IgD-negative memory B cell (primary cell): ENCODE measurements around the gene NTN3. TPM values are rescaled to one million over a fixed set of nuclear protein-coding genes. Genes with fewer than 3 reads are reported as not detected.
"Not testable (repeated sequence)": the region's sequence is repeated elsewhere in the genome, so short reads cannot be mapped to it uniquely, and the experiment has no call there.

Experiments
- H3K27ac Mint-ChIP-seq, 3 donors: one replicate each; pipeline ENCODE4 v1.8.0; 2020 to 2022; ENCODE audit warnings: mild to moderate bottlenecking in 3 of 3, mixed read lengths in 3 of 3, moderate library complexity in 1 of 3
- H3K27me3 Mint-ChIP-seq: one replicate; pipeline ENCODE4 v1.8.0; 2021; ENCODE audit warnings: mixed read lengths
- H3K36me3 Mint-ChIP-seq: one replicate; pipeline ENCODE4 v1.8.0; 2020; ENCODE audit warnings: mild to moderate bottlenecking, mixed read lengths
- H3K4me1 Mint-ChIP-seq, 3 donors: one replicate each; pipeline ENCODE4 v1.8.0; 2020 to 2022; ENCODE audit warnings: mixed read lengths in 3 of 3, mild to moderate bottlenecking in 1 of 3
- H3K4me3 Mint-ChIP-seq, 4 donors: one replicate each; pipeline ENCODE4 v1.8.0; 2020 to 2022; ENCODE audit warnings: mild to moderate bottlenecking in 4 of 4, mixed read lengths in 4 of 4, moderate library complexity in 3 of 4
- H3K9me3 Mint-ChIP-seq, 3 donors: one replicate each; pipeline ENCODE4 v1.8.0; 2020 to 2021; ENCODE audit warnings: mixed read lengths in 3 of 3, mild to moderate bottlenecking in 1 of 3
- polyA plus RNA-seq: library from polyadenylated mRNA; unstranded; fragments of 300-500 nt; fragmentation: Illumina TruSeq; gene quantifications from one replicate; pipeline ENCODE4 v1.2.3, GENCODE V29; 2021

Gene NTN3
- polyA plus RNA-seq, 1 donor from 2014 or later: not detected

DNA sequence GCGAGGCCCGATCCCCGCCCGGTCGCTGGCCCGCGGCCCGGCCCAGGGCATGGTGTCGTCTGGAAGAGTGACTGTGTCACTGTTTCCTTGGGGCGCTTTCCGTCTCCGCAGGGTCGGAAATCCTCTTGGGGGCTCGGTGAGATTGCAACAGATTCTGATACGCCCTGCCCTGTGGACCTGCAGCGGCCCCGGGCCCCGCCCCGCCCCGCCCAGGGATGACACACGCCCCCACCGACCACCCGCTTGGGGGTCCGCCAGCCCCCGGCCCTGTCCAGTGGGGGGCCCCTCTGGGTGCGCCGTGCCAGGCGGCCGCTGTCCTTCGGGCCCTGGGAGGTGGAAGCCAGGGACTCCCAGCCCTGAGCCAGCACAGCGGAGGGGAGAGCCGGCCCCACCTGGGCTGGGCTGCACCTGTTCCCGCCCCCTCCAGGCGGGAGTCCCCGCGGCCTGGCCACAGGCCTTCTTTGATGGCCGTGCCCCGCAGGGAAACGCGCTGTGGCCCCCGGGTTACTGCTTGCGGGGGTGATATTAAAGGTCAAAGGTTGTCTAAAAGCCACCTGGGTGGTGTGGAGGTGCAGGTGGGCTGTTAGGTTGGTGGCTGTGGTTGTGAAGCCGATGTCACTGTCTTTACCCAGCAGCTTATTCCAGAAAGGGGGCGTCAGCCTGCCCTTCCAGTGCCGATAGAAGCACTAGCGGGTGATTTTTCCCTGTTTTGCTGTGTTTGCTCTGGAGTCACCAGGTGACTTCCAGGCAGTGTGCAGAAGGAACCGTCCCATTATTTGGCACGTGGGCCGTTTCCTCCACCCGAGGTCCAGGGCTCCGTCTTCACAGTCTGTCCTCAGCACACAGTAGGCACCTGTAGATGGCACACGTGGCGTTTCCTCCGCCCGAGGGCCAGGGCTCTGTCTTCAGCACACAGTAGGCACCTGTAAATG, 4.6 kb downstream of the NTN3 start:
- peaks cover 2 to 8% (median 6%) of the 10 kb centered on the region in 3 donors for H3K4me1 Mint-ChIP-seq
- H3K27me3 Mint-ChIP-seq: peaks cover 10% of the 10 kb centered on the region
- H3K27ac Mint-ChIP-seq: peak overlapping the region in 2 of 3 donors; percentile 75 to 80

DNA sequence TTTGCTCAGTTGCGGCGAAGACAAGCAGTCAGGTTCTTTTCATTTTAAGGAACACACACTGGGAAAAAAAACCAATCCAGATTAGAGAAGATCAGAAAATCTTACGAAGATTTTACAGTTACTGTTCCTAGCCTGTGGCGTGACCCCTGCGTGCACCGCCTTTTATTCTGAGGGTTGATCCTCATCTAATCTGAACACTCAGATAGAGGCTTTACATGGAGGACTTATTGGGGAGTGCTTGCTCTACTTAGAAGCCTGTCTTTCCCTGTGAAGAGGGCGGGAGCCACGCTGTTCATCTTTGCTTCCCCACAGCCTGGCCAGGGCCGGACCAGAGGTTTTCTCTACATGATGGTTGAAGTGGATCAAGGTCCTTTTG, 5.2 kb downstream of the NTN3 start:
- Mint-ChIP-seq H3K36me3 (no peaks in the 10 kb centered on the region), H3K4me3 (peak overlapping the region; percentile 70 to 85 (median 82))

More for the DNA sequence above, 4.6 kb downstream of the NTN3 start:
- Mint-ChIP-seq H3K4me3 (peak overlapping the region; percentile 70 to 85 (median 82)), H3K36me3 (no peaks in the 10 kb centered on the region), H3K9me3 (no peaks in the 10 kb centered on the region)

GRCh38 chr16:2476741-2477140, 5.6 kb downstream of the NTN3 start:
- H3K4me1 Mint-ChIP-seq: peaks cover 2 to 8% (median 6%) of the 10 kb centered on the region in 3 donors
- H3K36me3 Mint-ChIP-seq: no peaks in the 10 kb centered on the region
- peaks cover 10% of the 10 kb centered on the region for H3K27me3 Mint-ChIP-seq
- no peaks in the 10 kb centered on the region for H3K9me3 Mint-ChIP-seq
- H3K27ac Mint-ChIP-seq: peak overlapping the region; percentile 67 to 80 (median 75)
- peak overlapping the region in 3 of 4 donors; percentile 34 to 85 (median 84) for H3K4me3 Mint-ChIP-seq

More for the DNA sequence above, 5.2 kb downstream of the NTN3 start:
- peaks cover 10% of the 10 kb centered on the region for H3K27me3 Mint-ChIP-seq
- H3K27ac Mint-ChIP-seq: peak overlapping the region in 2 of 3 donors; percentile 75 to 80
- H3K4me1 Mint-ChIP-seq: peaks cover 2 to 8% (median 6%) of the 10 kb centered on the region in 3 donors
- no peaks in the 10 kb centered on the region for H3K9me3 Mint-ChIP-seq

GRCh38 chr16:2477327-2477726, 6.2 kb downstream of the NTN3 start:
- H3K27ac Mint-ChIP-seq: peak overlapping the region in 1 of 3 donors; percentile 80
- H3K9me3 Mint-ChIP-seq: no peaks in the 10 kb centered on the region
- peaks cover 10% of the 10 kb centered on the region for H3K27me3 Mint-ChIP-seq
- H3K4me1 Mint-ChIP-seq: peaks cover 2 to 8% (median 6%) of the 10 kb centered on the region in 3 donors
- no peaks in the 10 kb centered on the region for H3K36me3 Mint-ChIP-seq
- H3K4me3 Mint-ChIP-seq: peak overlapping the region in 1 of 4 donors; percentile 85

DNA sequence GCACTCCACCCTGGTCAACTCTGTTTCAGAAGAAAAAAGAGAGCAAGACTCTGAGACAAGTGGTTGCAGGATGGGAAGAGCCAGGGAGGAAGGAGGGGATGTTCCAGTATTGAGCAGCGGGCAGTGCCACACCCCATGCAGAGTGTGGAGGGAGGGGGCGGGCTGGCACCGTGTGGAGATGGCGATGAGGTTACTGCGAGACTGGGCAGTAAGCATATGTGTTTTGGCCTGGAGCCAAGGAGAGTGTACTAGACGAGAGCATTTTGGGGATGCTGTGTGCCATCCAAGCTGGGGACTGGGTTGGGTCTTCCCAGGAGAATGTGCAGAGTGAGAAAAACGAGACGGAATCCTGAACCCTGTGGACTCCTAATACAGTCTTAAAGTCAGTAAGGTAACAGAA, 7.2 kb downstream of the NTN3 start:
- H3K4me1 Mint-ChIP-seq: peaks cover 2 to 6% (median 6%) of the 10 kb centered on the region in 3 donors
- no peak overlapping the region for H3K27ac Mint-ChIP-seq
- no peaks in the 10 kb centered on the region for H3K9me3 Mint-ChIP-seq
- H3K4me3 Mint-ChIP-seq: peak overlapping the region in 2 of 4 donors; percentile 29 to 40
- no peaks in the 10 kb centered on the region for H3K36me3 Mint-ChIP-seq
- peaks cover 2% of the 10 kb centered on the region for H3K27me3 Mint-ChIP-seq

DNA sequence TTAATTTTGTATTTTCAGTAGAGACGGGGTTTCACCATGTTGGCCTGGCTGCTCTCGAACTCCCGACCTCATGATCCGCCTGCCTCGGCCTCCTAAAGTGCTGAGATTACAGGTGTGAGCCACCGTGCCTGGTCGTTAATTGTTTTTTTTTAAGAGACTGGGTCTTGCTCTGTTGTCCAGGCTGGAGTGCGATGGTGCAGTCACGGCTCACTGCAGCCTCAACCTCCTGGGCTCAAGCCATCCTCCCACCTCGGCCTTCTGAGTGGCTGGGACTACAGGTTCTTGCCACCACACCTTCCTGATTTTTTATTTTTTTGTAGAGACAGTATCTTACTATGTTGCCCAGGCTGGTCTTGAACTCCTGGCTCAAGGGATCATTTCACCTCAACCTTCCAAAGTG, 8.9 kb downstream of the NTN3 start:
- H3K9me3 Mint-ChIP-seq, H3K36me3 Mint-ChIP-seq, H3K4me1 Mint-ChIP-seq, H3K27me3 Mint-ChIP-seq, H3K27ac Mint-ChIP-seq: not testable (repeated sequence)
- H3K4me3 Mint-ChIP-seq: peak overlapping the region in 1 of 4 donors; percentile 57

GRCh38 chr16:2480948-2481347, 9.9 kb downstream of the NTN3 start:
- H3K27me3 Mint-ChIP-seq: no peaks in the 10 kb centered on the region
- H3K9me3 Mint-ChIP-seq: no peaks in the 10 kb centered on the region
- peaks cover 3 to 6% (median 4%) of the 10 kb centered on the region in 3 donors for H3K4me1 Mint-ChIP-seq
- H3K27ac Mint-ChIP-seq: peak overlapping the region in 1 of 3 donors; percentile 14
- no peak overlapping the region for H3K4me3 Mint-ChIP-seq
- H3K36me3 Mint-ChIP-seq: no peaks in the 10 kb centered on the region

- Mint-ChIP-seq H3K36me3 (no peaks in the 10 kb centered on the region), H3K27me3 (no peaks in the 10 kb centered on the region), H3K4me1 (peaks cover 4 to 6% (median 5%) of the 10 kb centered on the region in 3 donors), H3K4me3 (no peak overlapping the region), H3K27ac (no peak overlapping the region), H3K9me3 (no peaks in the 10 kb centered on the region)
Observed at GRCh38 chr16:2481676-2482075, 10.6 kb downstream of the NTN3 start.

- Mint-ChIP-seq H3K27ac (peak overlapping the region in 1 of 3 donors; percentile 85), H3K4me1 (peaks cover 4 to 9% (median 7%) of the 10 kb centered on the region in 3 donors), H3K27me3 (peaks cover under 1% of the 10 kb centered on the region), H3K36me3 (peaks cover 3% of the 10 kb centered on the region), H3K4me3 (no peak overlapping the region), H3K9me3 (no peaks in the 10 kb centered on the region)
Observed at GRCh38 chr16:2482249-2482648, 11.2 kb downstream of the NTN3 start.

DNA sequence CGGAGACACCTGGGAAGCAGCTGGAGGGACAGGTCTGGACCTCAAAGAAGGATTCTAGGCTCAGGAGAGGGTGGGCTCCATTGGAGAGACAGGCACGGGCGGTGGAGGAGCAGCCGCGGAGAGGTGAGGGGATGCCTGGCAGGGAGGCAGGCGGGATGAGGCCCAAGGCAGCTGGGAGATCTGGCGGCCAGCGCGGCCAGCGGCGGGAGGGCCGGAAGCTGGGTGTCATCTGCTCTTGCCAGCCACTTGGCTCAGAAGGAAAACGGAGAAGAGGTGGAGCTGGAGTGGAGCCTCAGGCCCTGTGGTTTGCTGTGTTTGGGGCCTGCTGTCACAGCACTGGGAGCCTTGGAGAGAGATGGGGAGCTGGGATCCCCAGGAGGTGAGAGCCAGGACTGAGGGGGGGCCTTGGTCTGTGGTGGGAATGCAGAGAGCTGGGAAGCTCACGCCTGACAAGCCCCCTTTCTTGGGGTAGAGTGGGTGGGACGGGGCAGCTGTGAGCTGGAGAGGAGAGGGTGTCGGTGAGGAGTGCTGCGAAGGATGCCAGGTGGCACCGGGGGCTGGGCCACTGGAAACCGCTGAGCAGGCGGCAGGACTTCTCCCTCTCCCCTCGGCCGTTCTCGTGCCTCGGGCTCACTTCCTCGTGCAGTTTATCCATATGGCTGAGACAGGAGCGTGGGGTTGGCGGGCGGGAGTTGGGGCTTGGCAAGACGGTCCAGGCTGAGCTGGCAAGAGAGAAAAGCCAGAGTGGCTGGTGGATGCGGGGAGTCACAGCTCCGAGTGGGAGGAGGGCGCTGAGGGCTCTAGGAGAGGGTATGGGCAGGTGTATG, 11.8 kb downstream of the NTN3 start:
- Mint-ChIP-seq H3K27ac (peak overlapping the region in 1 of 3 donors; percentile 85), H3K4me3 (no peak overlapping the region), H3K9me3 (no peaks in the 10 kb centered on the region)

DNA sequence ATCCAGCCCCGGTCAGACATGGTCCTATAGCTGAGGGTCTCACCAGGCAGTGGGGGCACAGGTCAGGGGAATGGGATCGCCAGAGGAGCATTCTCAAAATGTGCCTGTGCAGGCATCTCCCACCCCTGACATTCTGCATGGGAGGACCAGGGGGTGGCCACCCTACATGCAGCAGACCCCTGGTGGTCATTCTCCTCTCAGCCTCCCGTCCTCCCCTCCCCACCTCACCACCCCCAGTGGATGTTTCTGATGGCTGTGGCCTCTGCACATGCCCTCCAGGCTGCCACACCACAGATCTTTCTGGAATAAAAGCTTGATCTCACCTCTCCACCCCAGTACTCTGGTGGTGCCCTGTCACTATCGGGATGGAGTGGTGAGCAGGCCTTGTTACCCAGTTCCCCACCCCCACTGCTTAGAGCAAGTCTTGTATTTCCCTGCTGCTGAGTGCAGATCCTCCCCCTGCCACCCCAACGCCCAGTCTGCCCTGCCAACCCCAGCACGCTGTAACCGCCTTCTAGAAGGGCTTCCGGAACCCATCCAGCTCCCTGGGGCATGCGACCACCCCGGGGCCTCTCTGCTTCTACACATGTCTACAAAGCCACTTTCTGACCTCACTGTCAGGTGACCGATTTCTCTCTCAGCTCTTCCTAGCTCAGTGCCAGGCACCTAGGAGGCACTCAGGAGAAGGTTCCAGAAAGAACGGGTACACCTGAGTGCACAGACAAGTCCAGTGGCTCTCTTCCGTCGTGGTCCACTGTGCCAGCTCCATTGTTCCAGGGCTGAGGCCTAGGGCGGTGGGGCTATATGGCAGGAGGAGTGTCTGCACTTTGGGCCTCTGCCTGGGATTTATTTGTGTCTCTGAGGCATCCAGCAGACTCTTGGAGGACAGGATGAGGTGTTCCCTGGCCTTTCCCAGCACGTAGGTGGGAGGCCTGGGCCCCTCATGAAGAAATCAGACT, 13.1 kb downstream of the NTN3 start:
- Mint-ChIP-seq H3K27me3 (peaks cover 2% of the 10 kb centered on the region), H3K4me3 (peak overlapping the region in 1 of 4 donors; percentile 44), H3K36me3 (peaks cover 5% of the 10 kb centered on the region), H3K9me3 (no peaks in the 10 kb centered on the region), H3K27ac (peak overlapping the region in 2 of 3 donors; percentile 7 to 71), H3K4me1 (peaks cover 7 to 12% (median 11%) of the 10 kb centered on the region in 3 donors)

More for the DNA sequence above, 11.8 kb downstream of the NTN3 start:
- Mint-ChIP-seq H3K4me1 (peaks cover 7 to 12% (median 11%) of the 10 kb centered on the region in 3 donors), H3K36me3 (peaks cover 5% of the 10 kb centered on the region), H3K27me3 (peaks cover 2% of the 10 kb centered on the region)

DNA sequence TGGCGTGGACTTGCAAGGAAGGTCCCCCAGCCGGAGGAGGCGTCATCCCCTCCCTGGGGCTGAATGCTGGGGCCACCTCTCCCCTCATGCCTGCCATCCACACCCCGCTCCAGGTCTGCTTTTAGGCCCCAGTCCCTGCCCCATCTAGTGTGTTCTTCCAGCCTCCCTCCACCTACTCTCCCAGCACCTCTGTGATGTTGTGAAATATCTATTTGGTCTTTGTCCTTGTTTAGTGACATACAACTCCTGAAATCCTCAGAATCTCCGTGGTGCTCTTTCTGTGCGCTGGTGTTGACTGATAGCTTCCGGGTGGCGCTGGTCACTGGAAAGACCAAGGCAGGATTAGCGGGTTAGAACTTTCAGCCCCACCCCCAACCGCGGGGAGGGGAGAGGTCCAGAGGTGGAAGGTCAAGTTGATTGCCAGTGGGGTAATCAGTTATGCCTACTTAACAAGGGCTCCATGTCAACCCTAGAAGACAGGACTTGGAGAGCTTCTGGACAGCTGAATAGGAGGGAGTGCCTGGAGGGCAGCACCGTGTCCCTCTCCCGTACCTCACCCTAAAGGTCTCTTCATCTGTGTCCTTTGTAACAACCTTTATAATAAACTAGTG, 13.9 kb downstream of the NTN3 start:
- Mint-ChIP-seq H3K27me3 (peaks cover 2% of the 10 kb centered on the region), H3K4me1 (peaks cover 7 to 12% (median 11%) of the 10 kb centered on the region in 3 donors), H3K27ac (peak overlapping the region in 1 of 3 donors; percentile 71), H3K36me3 (peaks cover 5% of the 10 kb centered on the region), H3K9me3 (no peaks in the 10 kb centered on the region), H3K4me3 (peak overlapping the region in 2 of 4 donors; percentile 8 to 44)

DNA sequence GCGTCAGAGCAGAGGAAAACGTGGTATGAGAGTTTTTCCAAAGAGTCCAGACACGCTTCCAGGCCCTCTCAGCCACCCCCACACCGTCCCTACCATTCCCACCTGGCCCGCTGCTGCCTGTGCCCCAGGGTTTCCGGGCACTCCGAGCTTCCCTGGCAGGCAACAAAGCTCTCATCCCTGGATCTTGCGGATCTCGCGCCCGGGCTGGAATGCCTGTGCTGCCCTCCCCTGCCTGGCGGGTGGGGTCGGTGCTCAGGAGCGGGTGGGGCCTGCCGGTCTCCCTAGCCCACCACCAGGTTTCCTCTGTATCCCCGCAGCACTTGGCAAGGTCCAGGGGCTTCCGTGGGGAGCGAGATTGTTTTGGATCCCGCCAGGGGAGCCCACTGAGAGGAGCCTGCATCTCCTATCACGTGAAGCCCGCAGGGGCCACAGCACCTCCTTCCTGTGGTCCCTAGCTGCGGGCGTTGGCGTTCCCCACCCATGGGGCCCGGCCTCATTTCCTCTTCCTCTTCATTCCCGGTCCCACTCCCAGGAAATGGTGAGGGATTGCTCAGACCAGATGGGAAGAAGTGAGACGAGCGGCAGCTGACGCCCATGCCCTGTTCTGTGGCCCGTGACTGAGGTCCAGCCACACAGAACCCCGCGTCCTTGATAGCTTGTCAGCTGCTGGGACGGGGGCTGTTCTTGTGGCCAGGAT, 14.9 kb downstream of the NTN3 start:
- Mint-ChIP-seq H3K27ac (no peak overlapping the region), H3K9me3 (no peaks in the 10 kb centered on the region), H3K27me3 (peaks cover 2% of the 10 kb centered on the region), H3K36me3 (peaks cover 5% of the 10 kb centered on the region), H3K4me1 (peaks cover 7 to 12% (median 11%) of the 10 kb centered on the region in 3 donors), H3K4me3 (peak overlapping the region in 1 of 4 donors; percentile 73)
